ENCODE data around the gene PKD1L1.

PKD1L1 gene

GRCh38 chr7:47912332-47912731 is 35.9 kb downstream of the PKD1L1 start:
- Histone ChIP-seq H3K27ac (ENCODE audit: low read depth, low read length) (no peak overlapping the region), H3K9me3 (ENCODE audit: low read length) (no peaks in the 10 kb centered on the region), H3K4me3 (ENCODE audit: low read depth in 1 of 2, low read length in 2 of 2) (no peak overlapping the region), H3K9ac (ENCODE audit: low read length) (no peak overlapping the region), H3K36me3 (ENCODE audit: insufficient read depth, low read length) (no peaks in the 10 kb centered on the region), H3K27me3 (ENCODE audit: control insufficient read depth in 1 of 2, insufficient read depth in 2 of 2, low read length in 2 of 2) (no peaks in the 10 kb centered on the region), H3K4me1 (ENCODE audit: insufficient read depth, low read length) (no peaks in the 10 kb centered on the region)

DNA sequence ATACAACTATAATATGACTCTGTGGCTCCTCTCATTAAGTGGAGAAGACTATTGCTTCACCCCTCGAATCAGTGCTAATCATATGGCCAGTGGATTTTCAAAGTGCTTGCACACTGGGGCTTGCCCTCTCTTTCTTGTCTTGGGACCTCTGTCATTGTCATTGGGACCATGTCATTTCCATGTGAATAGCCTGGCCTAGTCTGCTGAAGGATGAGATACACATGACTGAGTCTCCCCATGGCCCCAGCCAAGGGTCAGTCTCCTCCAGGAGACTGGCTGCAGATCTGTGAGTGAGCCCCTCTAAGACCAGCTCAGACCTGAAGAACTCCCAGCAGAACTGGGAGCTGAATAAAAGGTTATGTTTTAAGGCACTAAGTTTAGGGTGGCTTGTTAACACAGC is 39.5 kb downstream of the PKD1L1 start:
- Histone ChIP-seq H3K4me3 (ENCODE audit: low read depth in 1 of 2, low read length in 2 of 2) (no peak overlapping the region), H3K27ac (ENCODE audit: low read depth, low read length) (no peak overlapping the region), H3K27me3 (ENCODE audit: control insufficient read depth in 1 of 2, insufficient read depth in 2 of 2, low read length in 2 of 2) (no peaks in the 10 kb centered on the region), H3K9me3 (ENCODE audit: low read length) (no peaks in the 10 kb centered on the region), H3K9ac (ENCODE audit: low read length) (no peak overlapping the region), H3K4me1 (ENCODE audit: insufficient read depth, low read length) (no peaks in the 10 kb centered on the region), H3K36me3 (ENCODE audit: insufficient read depth, low read length) (no peaks in the 10 kb centered on the region)

GRCh38 chr7:47907981-47908616 is 40.2 kb downstream of the PKD1L1 start:
- no peaks in the 10 kb centered on the region for H3K9me3 ChIP-seq (ENCODE audit: low read length)
- H3K36me3 ChIP-seq (ENCODE audit: insufficient read depth, low read length): no peaks in the 10 kb centered on the region
- H3K4me3 ChIP-seq (ENCODE audit: low read depth in 1 of 2, low read length in 2 of 2): no peak overlapping the region
- no peaks in the 10 kb centered on the region for H3K4me1 ChIP-seq (ENCODE audit: insufficient read depth, low read length)
- H3K27ac ChIP-seq (ENCODE audit: low read depth, low read length): no peak overlapping the region
- no peaks in the 10 kb centered on the region for H3K27me3 ChIP-seq (ENCODE audit: control insufficient read depth in 1 of 2, insufficient read depth in 2 of 2, low read length in 2 of 2)
- no peak overlapping the region for H3K9ac ChIP-seq (ENCODE audit: low read length)

DNA sequence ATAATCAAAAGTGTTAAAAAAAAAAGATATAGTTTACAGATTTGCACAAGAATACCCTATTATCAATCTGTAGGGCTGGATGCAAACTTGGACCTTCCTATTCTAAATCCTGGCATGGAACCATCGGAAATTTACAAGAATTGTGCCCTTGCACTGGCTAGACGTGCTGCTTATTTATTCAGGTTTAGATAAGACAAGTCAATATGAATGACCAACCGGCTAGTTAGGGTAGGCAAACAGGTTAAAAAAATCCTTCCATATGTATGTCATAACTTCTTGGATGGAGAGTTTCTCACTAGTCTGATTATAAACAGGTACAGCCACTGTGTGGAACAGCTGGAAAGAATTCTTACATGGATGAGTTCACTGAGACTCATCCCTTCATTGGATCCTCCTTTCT is 41.4 kb downstream of the PKD1L1 start:
- Histone ChIP-seq H3K4me1 (ENCODE audit: insufficient read depth, low read length) (no peaks in the 10 kb centered on the region), H3K4me3 (ENCODE audit: low read depth in 1 of 2, low read length in 2 of 2) (no peak overlapping the region), H3K27me3 (ENCODE audit: control insufficient read depth in 1 of 2, insufficient read depth in 2 of 2, low read length in 2 of 2) (no peaks in the 10 kb centered on the region), H3K27ac (ENCODE audit: low read depth, low read length) (no peak overlapping the region), H3K9me3 (ENCODE audit: low read length) (no peaks in the 10 kb centered on the region), H3K36me3 (ENCODE audit: insufficient read depth, low read length) (no peaks in the 10 kb centered on the region), H3K9ac (ENCODE audit: low read length) (no peak overlapping the region)

DNA sequence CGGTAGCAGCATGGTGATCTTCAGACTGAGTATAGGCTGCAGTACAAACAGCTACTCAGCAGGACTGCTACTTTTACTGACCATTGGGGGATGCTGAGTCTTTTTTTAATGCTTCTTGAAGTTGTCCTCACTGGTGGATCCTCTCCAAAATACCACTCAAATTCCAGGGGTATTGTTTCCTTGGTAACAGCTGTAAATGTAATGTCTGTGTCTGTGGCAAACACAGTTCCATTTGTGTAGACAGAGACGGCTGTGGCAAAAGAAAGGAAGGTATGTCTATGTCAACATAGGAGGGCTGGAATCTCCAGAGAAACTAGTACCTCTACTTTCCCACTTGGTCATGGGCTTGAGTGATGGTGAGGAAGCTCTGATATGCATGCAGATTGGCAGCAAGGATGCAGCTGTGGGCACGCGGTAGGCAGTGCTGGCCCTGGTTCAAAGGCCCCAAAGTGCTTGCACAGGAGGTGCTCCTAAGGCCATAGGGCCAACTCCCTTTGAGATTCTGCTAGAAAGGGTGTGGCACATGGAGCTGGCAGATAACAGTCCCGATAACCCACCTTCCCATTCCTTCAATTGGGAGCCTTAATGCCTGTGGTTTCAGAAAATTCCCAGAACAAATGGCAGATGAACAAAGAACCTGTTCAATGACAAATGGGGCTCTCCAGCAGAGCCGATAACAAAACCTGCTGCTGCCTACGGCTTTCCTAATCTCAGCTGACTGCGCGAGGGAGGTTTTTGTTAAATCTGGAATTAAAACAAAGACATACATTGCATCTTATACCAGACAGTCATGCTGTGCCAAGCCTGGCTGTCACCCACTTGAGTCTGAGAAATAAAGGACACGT is 43.0 kb downstream of the PKD1L1 start:
- Histone ChIP-seq H3K27ac (ENCODE audit: low read depth, low read length) (no peak overlapping the region), H3K9me3 (ENCODE audit: low read length) (no peaks in the 10 kb centered on the region), H3K36me3 (ENCODE audit: insufficient read depth, low read length) (no peaks in the 10 kb centered on the region), H3K4me3 (ENCODE audit: low read depth in 1 of 2, low read length in 2 of 2) (no peak overlapping the region), H3K27me3 (ENCODE audit: control insufficient read depth in 1 of 2, insufficient read depth in 2 of 2, low read length in 2 of 2) (no peaks in the 10 kb centered on the region), H3K4me1 (ENCODE audit: insufficient read depth, low read length) (no peaks in the 10 kb centered on the region), H3K9ac (ENCODE audit: low read length) (no peak overlapping the region)

DNA sequence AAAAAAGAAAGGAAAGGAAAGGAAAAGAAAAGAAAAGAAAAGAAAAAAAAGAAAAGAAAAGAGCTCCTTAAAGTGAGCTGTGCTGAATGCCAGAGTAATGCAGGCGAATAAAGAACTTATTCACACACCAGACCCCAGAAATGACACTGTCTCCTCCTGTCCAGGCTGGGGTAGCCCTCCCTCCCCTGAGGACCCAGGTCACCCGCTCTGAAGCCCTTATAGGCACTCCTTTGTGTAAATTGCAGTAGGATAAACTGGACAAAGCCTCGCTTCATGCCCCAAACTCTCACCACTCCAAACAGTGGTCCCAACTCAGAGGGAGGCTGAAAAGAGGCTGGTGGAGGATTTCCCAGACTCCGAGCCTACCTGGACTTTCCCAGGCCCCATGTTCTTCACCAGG is 46.3 kb downstream of the PKD1L1 start:
- H3K36me3 ChIP-seq (ENCODE audit: insufficient read depth, low read length): no peaks in the 10 kb centered on the region
- H3K9me3 ChIP-seq (ENCODE audit: low read length): no peaks in the 10 kb centered on the region
- no peak overlapping the region for H3K27ac ChIP-seq (ENCODE audit: low read depth, low read length)
- H3K9ac ChIP-seq (ENCODE audit: low read length): no peak overlapping the region
- H3K27me3 ChIP-seq (ENCODE audit: control insufficient read depth in 1 of 2, insufficient read depth in 2 of 2, low read length in 2 of 2): no peaks in the 10 kb centered on the region
- no peak overlapping the region for H3K4me3 ChIP-seq (ENCODE audit: low read depth in 1 of 2, low read length in 2 of 2)
- no peaks in the 10 kb centered on the region for H3K4me1 ChIP-seq (ENCODE audit: insufficient read depth, low read length)

DNA sequence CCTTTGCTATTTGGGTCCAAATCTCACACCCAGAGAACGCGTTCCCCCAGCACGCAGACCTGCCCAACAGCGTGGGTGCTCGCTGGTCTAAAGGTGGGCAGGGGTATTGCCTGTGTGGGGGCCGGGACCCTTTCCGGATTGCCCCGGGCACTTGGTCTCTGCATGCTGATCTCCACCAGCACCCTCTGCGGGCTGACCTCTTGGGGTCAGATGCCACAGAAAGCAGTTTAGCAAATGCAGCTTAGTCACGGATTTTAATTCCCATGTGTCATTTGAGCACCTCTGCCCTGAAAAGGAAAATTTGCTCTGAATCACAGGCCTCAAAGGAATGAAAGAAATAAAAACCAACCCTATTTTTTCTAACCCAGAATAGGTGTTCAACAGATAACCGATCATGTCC is 46.7 kb downstream of the PKD1L1 start:
- Histone ChIP-seq H3K36me3 (ENCODE audit: insufficient read depth, low read length) (no peaks in the 10 kb centered on the region), H3K4me3 (ENCODE audit: low read depth in 1 of 2, low read length in 2 of 2) (no peak overlapping the region), H3K9me3 (ENCODE audit: low read length) (no peaks in the 10 kb centered on the region), H3K27me3 (ENCODE audit: control insufficient read depth in 1 of 2, insufficient read depth in 2 of 2, low read length in 2 of 2) (no peaks in the 10 kb centered on the region), H3K9ac (ENCODE audit: low read length) (no peak overlapping the region), H3K27ac (ENCODE audit: low read depth, low read length) (no peak overlapping the region), H3K4me1 (ENCODE audit: insufficient read depth, low read length) (no peaks in the 10 kb centered on the region)

DNA sequence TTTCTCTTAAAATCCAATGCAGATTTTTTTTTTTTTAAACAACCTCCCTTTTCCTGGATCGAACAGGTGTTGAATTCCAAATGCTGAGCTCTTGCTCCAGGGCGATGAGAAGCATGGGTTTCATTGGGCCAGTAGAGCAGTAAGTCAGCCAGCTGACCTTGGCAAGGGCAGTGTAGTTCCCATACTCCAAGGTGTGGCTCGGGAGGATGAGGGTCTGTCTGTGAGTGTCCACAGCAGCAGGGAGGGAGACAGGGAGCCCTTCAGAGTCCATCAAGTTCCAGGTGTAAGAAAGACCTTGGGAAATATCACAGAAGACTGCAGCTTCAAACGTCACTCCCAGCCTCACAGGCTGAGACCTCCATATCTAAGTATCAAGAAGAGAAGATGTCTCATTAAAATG is 50.4 kb downstream of the PKD1L1 start:
- H3K9me3 ChIP-seq (ENCODE audit: low read length): no peaks in the 10 kb centered on the region
- H3K4me3 ChIP-seq (ENCODE audit: low read depth in 1 of 2, low read length in 2 of 2): no peak overlapping the region
- no peaks in the 10 kb centered on the region for H3K4me1 ChIP-seq (ENCODE audit: insufficient read depth, low read length)
- no peak overlapping the region for H3K27ac ChIP-seq (ENCODE audit: low read depth, low read length)
- no peaks in the 10 kb centered on the region for H3K36me3 ChIP-seq (ENCODE audit: insufficient read depth, low read length)
- H3K9ac ChIP-seq (ENCODE audit: low read length): no peak overlapping the region
- H3K27me3 ChIP-seq (ENCODE audit: control insufficient read depth in 1 of 2, insufficient read depth in 2 of 2, low read length in 2 of 2): peaks cover 0 to 4% of the 10 kb centered on the region in 2 donors

GRCh38 chr7:47896809-47897423 is 51.4 kb downstream of the PKD1L1 start:
- Histone ChIP-seq H3K27ac (ENCODE audit: low read depth, low read length) (no peak overlapping the region), H3K9ac (ENCODE audit: low read length) (no peak overlapping the region), H3K36me3 (ENCODE audit: insufficient read depth, low read length) (no peaks in the 10 kb centered on the region), H3K4me3 (ENCODE audit: low read depth in 1 of 2, low read length in 2 of 2) (no peak overlapping the region), H3K4me1 (ENCODE audit: insufficient read depth, low read length) (no peaks in the 10 kb centered on the region), H3K9me3 (ENCODE audit: low read length) (no peaks in the 10 kb centered on the region), H3K27me3 (ENCODE audit: control insufficient read depth in 1 of 2, insufficient read depth in 2 of 2, low read length in 2 of 2) (peaks cover 0 to 4% of the 10 kb centered on the region in 2 donors)

DNA sequence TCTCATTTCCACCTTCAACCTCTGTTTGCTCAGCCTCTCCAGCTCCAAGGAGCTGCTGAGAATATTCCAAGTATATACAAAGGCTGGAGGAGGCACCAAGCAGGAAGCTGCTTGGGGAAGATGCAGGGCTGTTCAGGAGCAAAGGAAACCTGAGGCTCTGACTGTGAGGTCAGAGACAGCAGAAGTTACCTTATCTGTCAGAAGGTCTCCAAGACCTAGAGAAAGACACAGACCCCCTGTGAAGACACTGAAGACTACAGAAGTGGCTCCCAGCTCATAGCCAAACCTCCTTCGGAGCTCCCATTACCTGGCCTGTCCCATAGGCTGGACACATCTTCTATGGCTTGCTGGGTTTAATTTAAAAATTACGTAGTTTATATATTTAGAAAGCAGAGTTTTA is 53.2 kb downstream of the PKD1L1 start:
- H3K9me3 ChIP-seq (ENCODE audit: low read length): no peaks in the 10 kb centered on the region
- H3K27ac ChIP-seq (ENCODE audit: low read depth, low read length): no peak overlapping the region
- no peak overlapping the region for H3K9ac ChIP-seq (ENCODE audit: low read length)
- H3K4me3 ChIP-seq (ENCODE audit: low read depth in 1 of 2, low read length in 2 of 2): no peak overlapping the region
- H3K36me3 ChIP-seq (ENCODE audit: insufficient read depth, low read length): no peaks in the 10 kb centered on the region
- H3K27me3 ChIP-seq (ENCODE audit: control insufficient read depth in 1 of 2, insufficient read depth in 2 of 2, low read length in 2 of 2): peaks cover 0 to 4% of the 10 kb centered on the region in 2 donors
- H3K4me1 ChIP-seq (ENCODE audit: insufficient read depth, low read length): no peaks in the 10 kb centered on the region

GRCh38 chr7:47893721-47894365 is 54.4 kb downstream of the PKD1L1 start:
- H3K9me3 ChIP-seq (ENCODE audit: low read length): no peaks in the 10 kb centered on the region
- H3K9ac ChIP-seq (ENCODE audit: low read length): no peak overlapping the region
- H3K36me3 ChIP-seq (ENCODE audit: insufficient read depth, low read length): no peaks in the 10 kb centered on the region
- peaks cover 0 to 4% of the 10 kb centered on the region in 2 donors for H3K27me3 ChIP-seq (ENCODE audit: control insufficient read depth in 1 of 2, insufficient read depth in 2 of 2, low read length in 2 of 2)
- H3K4me1 ChIP-seq (ENCODE audit: insufficient read depth, low read length): no peaks in the 10 kb centered on the region
- no peak overlapping the region for H3K27ac ChIP-seq (ENCODE audit: low read depth, low read length)
- H3K4me3 ChIP-seq (ENCODE audit: low read depth in 1 of 2, low read length in 2 of 2): no peak overlapping the region
